Measurements from ENCODE around the gene NFIA.

The NFIA gene

GRCh38 chr1:61055110-61055614 lies 27.2 kb upstream of the NFIA start (continued):
- TF ChIP-seq YY2 (tag by site-specific recombination; IDR thresholded peaks at IDR 0.05) (no peak), ZBTB44 (tag by site-specific recombination; IDR thresholded peaks at IDR 0.05) (no peak), ZNF529 (tag by site-specific recombination; IDR thresholded peaks at IDR 0.05; ENCODE audit: insufficient replicate concordance) (no peak), ZNF626 (tag by site-specific recombination; IDR thresholded peaks at IDR 0.05) (no peak), ZNF18 (tag by site-specific recombination; IDR thresholded peaks at IDR 0.05) (peak; percentile 71; the same call in 1 of the 2 replicates), ZNF629 (tag by site-specific recombination; IDR thresholded peaks at IDR 0.05) (0 out of 2 replicates have a peak, but pooled peaks have one; percentile 13), MEIS1 (CRISPR knock-in tag; IDR thresholded peaks at IDR 0.05; ENCODE audit: borderline replicate concordance) (no peak), ZNF785 (tag by site-specific recombination; IDR thresholded peaks at IDR 0.05) (no peak), ZNF704 (tag by site-specific recombination; IDR thresholded peaks at IDR 0.05) (no peak), ZNF426 (tag by site-specific recombination; IDR thresholded peaks at IDR 0.05) (no peak), ZNF175 (tag by site-specific recombination; IDR thresholded peaks at IDR 0.05) (no peak), ZNF701 (tag by site-specific recombination; IDR thresholded peaks at IDR 0.05) (no peak), ZNF48 (tag by site-specific recombination; IDR thresholded peaks at IDR 0.05) (no peak), ZNF2 (tag by site-specific recombination; IDR thresholded peaks at IDR 0.05) (no peak), ZNF223 (tag by site-specific recombination; IDR thresholded peaks at IDR 0.05) (no peak), ELK4 (IDR thresholded peaks at IDR 0.05; ENCODE audit: borderline replicate concordance, low read depth, low read length) (no peak), ZNF510 (tag by site-specific recombination; IDR thresholded peaks at IDR 0.05; ENCODE audit: insufficient replicate concordance) (no peak)

GRCh38 chr1:61056196-61056572 lies 26.2 kb upstream of the NFIA start:
- CTCF ChIA-PET, result interaction anchor here (0.5 to 2.2 kb wide), 6 partner anchors 13 to 533 kb away, joined by 3 to 6 read pairs (median 4); no protein-coding TSS in a partner anchor
- Histone ChIP-seq H3K4me3 (ENCODE audit: low read depth, low read length) (no peak overlapping the region), H3K4me1 (ENCODE audit: control insufficient read depth, insufficient read depth, low read length) (peaks cover 15% of the 10 kb centered on the region), H3K9me3 (ENCODE audit: control insufficient read depth, insufficient read depth, low read depth, low read length) (no peaks in the 10 kb centered on the region), H3K27ac (ENCODE audit: extremely low read depth, low read depth, low read length) (no peak overlapping the region; the same call in 1 of the 2 replicates), H3K36me3 (ENCODE audit: control insufficient read depth in 2 of 2, insufficient read depth in 1 of 2, low read length in 2 of 2) (no peaks in the 10 kb centered on the region)
- POLR2A ChIA-PET, result interaction anchor here (0.6 to 1.3 kb wide), 2 partner anchors 22 to 28 kb away, joined by 3 to 11 read pairs; no protein-coding TSS in a partner anchor
- TF ChIP-seq SCRT2 (tag by site-specific recombination; IDR thresholded peaks at IDR 0.05), result peak; percentile 79
- peak; percentile 44; the same call in 1 of the 2 replicates for TF ChIP-seq SCRT1 (tag by site-specific recombination; IDR thresholded peaks at IDR 0.05; ENCODE audit: borderline replicate concordance)
- peak; percentile 44 for TF ChIP-seq ZBTB20 (tag by site-specific recombination; IDR thresholded peaks at IDR 0.05)
- TF ChIP-seq BCL11A (tag by site-specific recombination; IDR thresholded peaks at IDR 0.05; ENCODE audit: low read depth), result no peak

Measured in HEK293 (cell line).